HG02840 (cell line): ENCODE results near the gene ILK.

ENCODE experiments used
- ATAC-seq: cut with Tn5 transposase; IDR thresholded peaks from one replicate; pipeline ENCODE4 v1.9.1; 2021; ENCODE audit warnings: mild to moderate bottlenecking, moderate library complexity, moderate number of reproducible peaks; ENCODE audit not compliant: unreplicated experiment, low FRiP score

ILK gene

DNA sequence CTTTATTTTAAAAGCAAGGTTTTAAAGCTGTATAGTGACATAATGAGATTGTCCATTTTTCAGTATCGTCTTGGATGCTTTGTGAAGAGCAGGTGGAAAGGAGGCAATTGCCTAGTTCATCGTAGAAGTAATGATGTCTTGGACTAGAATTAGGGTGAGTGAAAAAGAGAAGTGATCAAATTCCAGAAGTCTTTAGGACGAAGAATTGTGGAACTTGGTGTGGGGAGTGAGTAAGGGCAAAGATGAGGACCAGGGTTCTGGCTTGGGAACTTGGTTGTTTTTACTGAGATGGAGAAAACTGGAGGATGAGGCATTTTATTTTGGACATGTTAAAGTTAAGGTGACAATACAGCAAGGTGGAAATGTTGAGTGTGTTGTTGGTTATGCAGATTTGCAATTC, 1.2 kb downstream of the ILK start:
- no peak for ATAC-seq

DNA sequence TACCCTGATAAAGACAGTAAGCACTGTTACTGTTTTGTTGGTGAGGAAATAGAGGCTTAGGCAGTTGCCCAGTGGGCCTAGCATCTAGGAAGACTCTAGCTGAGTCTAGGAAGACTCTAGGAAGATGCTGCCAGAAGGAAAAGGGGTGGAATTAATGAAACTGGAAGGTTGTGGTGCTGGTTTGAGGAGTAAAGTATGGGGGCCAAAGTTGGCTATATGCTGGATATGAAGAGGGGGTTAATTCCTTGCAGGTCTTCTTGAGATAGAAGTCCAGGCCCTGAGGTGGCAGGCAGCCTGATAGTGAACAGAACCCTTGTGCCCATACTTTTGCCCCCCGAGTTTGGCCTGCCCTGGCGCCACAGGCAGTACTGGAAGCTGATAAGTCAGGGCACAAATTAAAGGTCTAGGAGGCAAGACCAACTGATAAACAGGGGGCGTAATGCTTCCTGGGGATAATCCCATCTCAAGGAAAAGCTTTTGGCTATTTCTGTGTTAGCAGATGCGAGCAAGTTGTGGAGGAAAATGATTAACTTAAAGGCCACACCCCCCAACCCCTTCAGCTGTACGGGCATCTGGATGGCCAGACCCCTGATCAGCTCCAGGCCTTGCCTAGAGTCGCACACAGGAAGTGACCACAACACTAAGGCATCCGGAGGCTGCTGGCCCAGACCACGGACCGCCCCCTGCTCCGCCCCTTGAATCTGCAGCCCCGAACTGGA, 3.1 kb downstream of the ILK start:
- peak; percentile 39 for ATAC-seq

DNA sequence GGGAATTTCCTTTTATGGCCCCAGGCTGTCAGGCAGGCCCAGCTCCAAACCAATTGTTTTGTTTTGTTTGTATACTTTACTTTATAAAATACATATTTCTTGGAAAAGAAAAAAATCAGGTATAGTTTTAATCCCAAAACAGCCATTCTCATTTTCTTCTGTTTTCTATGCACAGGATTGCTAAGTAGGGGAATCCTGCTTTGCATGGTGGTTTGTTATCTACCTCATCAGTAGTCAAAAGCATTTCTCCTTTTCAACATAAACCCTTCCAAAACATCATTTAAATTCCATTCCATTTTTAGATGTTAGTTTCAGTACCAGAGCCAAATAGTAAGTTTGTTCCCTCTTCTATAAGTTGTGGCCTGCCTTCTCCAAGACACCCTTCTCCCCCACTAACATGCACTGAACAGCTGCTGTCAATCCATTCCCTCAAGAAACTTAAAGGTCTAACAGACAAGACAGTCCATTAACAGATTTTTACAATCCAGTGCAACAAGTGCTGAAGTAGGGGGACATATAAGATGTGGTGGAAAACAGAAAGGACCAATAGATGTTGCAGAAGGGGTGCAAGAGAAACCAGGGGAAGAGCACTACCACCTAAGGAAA, 3.7 kb downstream of the ILK start:
- no peak for ATAC-seq

- ATAC-seq, result no peak
Measured at GRCh38 chr11:6608011-6608410, 4.4 kb downstream of the ILK start.

GRCh38 chr11:6608726-6609501, 5.3 kb downstream of the ILK start:
- no peak for ATAC-seq

GRCh38 chr11:6609502-6610015, 6.0 kb downstream of the ILK start:
- no peak for ATAC-seq

DNA sequence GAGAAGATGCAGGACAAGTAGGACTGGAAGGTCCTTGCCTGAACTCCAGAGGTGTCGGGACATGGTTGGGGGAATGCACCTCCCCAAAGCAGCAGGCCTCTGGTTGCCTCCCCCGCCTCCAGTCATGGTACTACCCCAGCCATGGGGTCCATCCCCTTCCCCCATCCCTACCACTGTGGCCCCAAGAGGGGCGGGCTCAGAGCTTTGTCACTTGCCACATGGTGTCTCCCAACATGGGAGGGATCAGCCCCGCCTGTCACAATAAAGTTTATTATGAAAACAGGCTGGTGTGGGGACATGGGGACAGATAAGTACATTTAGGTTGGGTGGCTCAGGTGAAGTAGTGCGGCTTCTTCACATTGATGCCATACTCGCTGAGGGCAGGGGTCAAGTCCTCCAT, 7.0 kb downstream of the ILK start:
- no peak for ATAC-seq

DNA sequence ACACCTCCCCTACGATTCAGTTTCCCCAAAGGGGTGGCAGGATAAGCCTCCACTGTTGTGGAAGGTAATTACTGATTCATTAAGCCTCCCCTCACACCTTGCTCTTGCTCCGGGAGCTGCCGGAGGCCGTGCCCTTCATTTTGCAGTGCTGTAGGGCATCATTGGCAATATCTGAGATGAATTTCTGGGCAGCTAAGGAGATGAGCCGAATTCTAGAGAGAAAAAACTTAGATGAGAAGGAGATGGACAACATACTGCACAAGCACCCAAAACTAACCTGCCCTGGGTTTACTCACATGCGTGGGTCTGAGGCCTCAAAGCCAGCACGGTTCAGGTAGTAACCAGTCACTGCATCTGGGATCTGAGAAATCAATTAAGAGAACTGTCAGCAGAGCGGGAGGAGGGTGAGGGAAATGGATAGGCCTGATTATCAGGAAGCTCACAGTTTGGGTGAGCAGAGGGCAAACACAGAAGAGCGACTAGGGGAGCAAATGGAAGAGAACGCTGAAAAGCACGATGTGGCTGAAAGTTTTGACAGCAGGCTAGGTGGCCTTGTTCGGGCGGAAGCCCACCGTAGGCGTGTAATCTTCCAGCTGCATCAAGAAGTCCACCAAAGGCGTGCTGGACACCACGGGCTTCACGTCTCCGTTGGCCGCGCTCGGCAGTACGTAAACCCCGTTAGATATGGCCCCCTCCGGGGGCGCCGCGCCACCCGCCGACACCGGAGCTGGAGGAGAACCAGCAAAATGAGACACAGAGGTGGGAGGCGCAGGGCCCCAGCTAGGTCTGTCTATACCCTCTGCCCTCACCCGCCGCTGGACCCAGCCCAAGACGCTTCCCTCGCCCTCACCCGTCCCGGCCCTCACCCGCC, 7.8 kb downstream of the ILK start:
- ATAC-seq, result no peak

DNA sequence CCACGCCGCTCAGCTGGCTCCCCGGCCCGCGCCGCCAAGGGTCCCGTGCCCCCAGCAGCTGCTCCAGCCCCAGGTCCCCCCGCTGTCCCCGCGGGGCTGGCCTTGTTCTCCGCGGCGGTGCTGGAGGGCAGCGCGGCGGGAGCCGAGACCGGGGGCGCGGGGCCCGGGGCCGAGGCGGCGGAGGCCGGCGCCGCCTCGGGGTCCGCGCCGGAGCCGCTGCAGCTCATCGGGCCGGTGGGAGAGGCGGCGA, 8.3 kb downstream of the ILK start:
- ATAC-seq, result peak; percentile 10

GRCh38 chr11:6612213-6613041, 8.9 kb downstream of the ILK start, which contains the start of gene TAF10:
TSS of gene TAF10 (minus strand) at chr11:6612216. CDS start at chr11:6612189, 27 bp downstream.
- ATAC-seq, result peak; percentile 89

- ATAC-seq, result no peak
Measured at GRCh38 chr11:6613496-6613895, 9.9 kb downstream of the ILK start.

DNA sequence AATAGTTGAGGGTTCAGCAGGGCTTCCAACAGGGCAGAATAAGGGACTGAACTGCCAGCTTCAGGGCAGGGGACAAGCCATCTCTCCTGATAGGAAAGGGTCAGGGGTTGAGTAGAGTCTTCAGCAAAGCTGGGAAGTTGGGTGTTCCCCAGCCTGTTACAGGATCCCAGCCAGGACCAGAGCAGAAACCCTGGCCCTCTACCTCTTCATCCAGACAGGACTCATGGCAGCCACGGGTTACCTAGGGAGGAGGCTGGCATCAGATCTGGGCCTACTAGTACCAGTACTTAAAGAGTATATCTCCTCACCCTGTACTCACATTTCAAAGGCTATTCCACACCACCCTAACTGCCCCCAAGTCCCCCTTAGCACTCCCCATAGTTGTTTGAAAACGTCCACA, 10.9 kb downstream of the ILK start:
- no peak for ATAC-seq

- no peak for ATAC-seq
Measured at GRCh38 chr11:6615046-6615445, 11.5 kb downstream of the ILK start.

- no peak for ATAC-seq
Measured at GRCh38 chr11:6615882-6616585, 12.5 kb downstream of the ILK start.

DNA sequence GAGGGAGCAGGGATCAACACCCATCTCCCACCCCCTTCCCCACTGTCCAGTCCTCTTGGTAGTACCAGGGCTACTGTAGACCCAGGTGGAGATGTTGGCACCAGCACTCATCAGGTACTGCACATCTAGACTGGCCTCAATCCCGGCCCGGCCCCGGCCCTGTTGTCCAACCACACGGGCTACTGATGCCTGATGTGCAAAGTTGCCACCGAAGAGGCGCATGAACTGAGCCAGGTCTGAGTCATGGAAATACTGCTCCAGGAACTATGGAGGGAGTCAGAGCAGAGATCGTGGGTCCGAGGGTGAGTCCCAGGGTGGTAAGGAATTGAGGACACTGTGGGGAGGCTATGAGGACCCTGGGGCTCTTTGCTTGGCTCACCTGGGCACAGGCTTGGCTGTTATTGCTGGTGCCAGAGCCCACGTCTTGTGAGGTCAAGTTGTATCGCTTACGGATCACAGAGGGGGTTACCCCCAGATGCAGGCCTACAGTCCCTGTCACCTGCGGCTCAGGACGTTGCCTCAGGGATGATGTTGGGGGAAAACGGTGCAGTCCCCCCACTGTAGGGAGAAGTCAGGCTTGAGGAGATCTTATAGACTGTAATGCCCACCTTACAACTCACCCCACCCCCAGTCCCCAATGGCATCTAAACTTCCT, 13.1 kb downstream of the ILK start:
- no peak for ATAC-seq

- ATAC-seq, result no peak
Measured at GRCh38 chr11:6617315-6617781, 13.8 kb downstream of the ILK start.

DNA sequence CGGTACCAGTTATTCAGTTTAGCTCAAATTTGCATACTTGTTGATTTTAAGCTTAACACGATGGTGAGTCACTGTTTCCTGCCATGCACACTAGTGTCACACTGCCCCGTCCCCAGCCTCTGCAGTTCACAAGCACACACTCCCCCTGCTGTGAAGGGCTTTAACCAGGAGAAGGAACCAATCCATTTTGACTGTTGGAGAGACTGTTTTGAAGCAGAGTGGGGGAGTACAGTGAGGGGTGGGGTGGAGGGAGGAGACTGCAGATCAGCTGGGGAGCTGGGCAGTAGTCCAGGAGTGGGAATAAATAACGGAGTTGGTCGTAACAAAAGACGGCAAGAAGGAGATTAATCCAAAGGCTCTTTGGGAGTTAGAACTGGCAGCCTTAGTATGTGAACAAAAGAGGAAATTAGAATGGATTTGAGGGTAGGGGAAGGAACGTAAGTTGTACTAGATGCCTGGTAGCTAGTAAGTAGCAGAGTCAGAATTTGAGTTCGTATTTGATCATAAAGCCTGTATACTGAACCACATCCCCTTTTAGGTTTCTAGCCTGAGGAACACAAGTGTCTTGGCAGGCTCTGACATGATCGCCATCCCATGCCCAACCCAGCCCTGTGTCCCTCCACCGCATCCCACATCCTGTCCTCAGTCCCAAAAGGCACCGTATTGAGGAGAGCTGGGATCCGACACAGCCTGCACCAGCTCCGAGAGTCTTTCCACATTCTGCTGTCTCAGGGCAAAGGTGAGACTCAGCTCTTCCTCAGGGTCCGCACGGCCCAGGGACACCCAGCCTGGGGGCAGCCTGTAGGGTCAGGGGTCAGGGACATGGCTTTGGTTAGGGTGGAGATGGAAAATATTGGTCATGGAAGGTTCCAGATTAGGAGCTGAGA, 14.8 kb downstream of the ILK start:
- ATAC-seq, result no peak
